HepG2 (cell line): ENCODE results near the gene PRKAR1B. TPM values are rescaled to one million over a fixed set of nuclear protein-coding genes. Genes with fewer than 3 reads are reported as not detected.

Experiments used
- ATAC-seq: fragments of 200-7000 bp; cut with Tn5 transposase; 3 replicates; pipeline ENCODE4 v1.9.1; 2020; ENCODE audit warnings: mild to moderate bottlenecking, moderate library complexity
- BruUV-seq: library from RNA; stranded (reverse); fragments of 400-500 nt; replicated peaks from 2 replicates; lab custom pipeline; 2021; lab: Mats Ljungman, UMichigan
- CTCF ChIA-PET: fragments of 300-600 bp; formaldehyde crosslinking; extraction: SDS; loops from one replicate; lab custom pipeline; 2021; ENCODE audit warnings: low total read pairs, inconsistent platforms, low intra/inter-chr PET ratio; lab: Yijun Ruan, JAX
- POLR2A ChIA-PET: fragments of 350-600 bp; sonication (Branson Sonifier 250); formaldehyde crosslinking; loops from one replicate; lab custom pipeline; 2020; ENCODE audit warnings: antibody characterized with exemption, inconsistent platforms; lab: Yijun Ruan, JAX
- DNase-seq: peaks from one replicate; pipeline ENCODE4 v3.0.0-alpha.2; 2015; ENCODE audit warnings: low spot score
- FAIRE-seq: peaks from 3 replicates; lab custom pipeline; 2011; peaks lifted over from hg19 to GRCh38; lab: Jason Lieb, UNC
- H2AFZ ChIP-seq: one replicate; pipeline ENCODE4 v1.6.1; 2011; ENCODE audit warnings: low read length, inconsistent platforms
- H3K27ac ChIP-seq: fragments of 300-600 bp; 3 replicates; pipeline ENCODE4 v1.8.0; 2011; ENCODE audit warnings: mixed run types, mild to moderate bottlenecking, mixed read lengths, low read length, inconsistent platforms; ENCODE audit not compliant: insufficient read depth; ENCODE audit errors: extremely low read length
- H3K27me3 ChIP-seq, 2 experiments: fragments of 200-600 bp in 1 of 2; 2 replicates in 1 of 2; 3 replicates in 1 of 2; pipeline versions ENCODE4 v1.6.0 to v1.8.0; 2011; ENCODE audit warnings: low read length in 2 of 2, mild to moderate bottlenecking in 2 of 2, moderate library complexity in 2 of 2, inconsistent platforms in 1 of 2; ENCODE audit not compliant: insufficient read depth in 2 of 2, control insufficient read depth in 1 of 2
- H3K36me3 ChIP-seq, 2 experiments: fragments of 200-600 bp in 1 of 2; replicated peaks in 1 of 2; 2 replicates in 1 of 2; 3 replicates in 1 of 2; pipeline versions ENCODE4 v1.5.1 to v1.8.0; 2011; ENCODE audit warnings: low read length in 2 of 2, inconsistent platforms in 1 of 2; ENCODE audit not compliant: insufficient read depth in 2 of 2, control insufficient read depth in 1 of 2
- H3K4me1 ChIP-seq: 2 replicates; pipeline ENCODE4 v1.5.1; 2012; ENCODE audit warnings: low read length, inconsistent platforms; ENCODE audit not compliant: insufficient read depth
- H3K4me2 ChIP-seq: 2 replicates; pipeline ENCODE4 v1.6.0; 2011; ENCODE audit warnings: low read depth, low read length, inconsistent platforms
- H3K4me3 ChIP-seq, 3 experiments: fragments of 200-600 bp in 1 of 3; sonication (generic), shearing (Covaris generic) in 1 of 3; replicated peaks in 1 of 3; 2 replicates each; pipeline ENCODE4 v1.5.1; 2011 to 2016; ENCODE audit warnings: low read length in 3 of 3, inconsistent platforms in 2 of 3, low read depth in 2 of 3, mild to moderate bottlenecking in 2 of 3, control low read depth in 1 of 3, mixed read lengths in 1 of 3; ENCODE audit not compliant: insufficient read depth in 1 of 3
- H3K79me2 ChIP-seq: one replicate; pipeline ENCODE4 v1.6.1; 2011; ENCODE audit warnings: low read length, inconsistent platforms; ENCODE audit not compliant: insufficient read depth
- H3K9ac ChIP-seq: 2 replicates; pipeline ENCODE4 v1.6.0; 2011; ENCODE audit warnings: mild to moderate bottlenecking, low read depth, low read length, inconsistent platforms; ENCODE audit not compliant: insufficient read depth
- H3K9me3 ChIP-seq: 2 replicates; pipeline ENCODE4 v1.5.1; 2012; ENCODE audit warnings: mild to moderate bottlenecking, low read length
- H4K20me1 ChIP-seq: 2 replicates; pipeline ENCODE4 v1.6.0; 2011; ENCODE audit warnings: inconsistent platforms, mild to moderate bottlenecking, low read length, moderate library complexity; ENCODE audit not compliant: insufficient read depth
- ATAD3A ChIP-seq: sonication (generic); formaldehyde crosslinking; IDR thresholded peaks from 2 replicates; pipeline ENCODE4 v1.4.0; 2020; ENCODE audit warnings: missing genetic modification reagents
- FOXJ3 ChIP-seq: sonication (generic); formaldehyde crosslinking; IDR thresholded peaks from 2 replicates; pipeline ENCODE4 v1.4.0; 2020; ENCODE audit warnings: missing genetic modification reagents, mild to moderate bottlenecking, borderline replicate concordance
- KLF15 ChIP-seq: sonication (generic); formaldehyde crosslinking; IDR thresholded peaks from 2 replicates; pipeline ENCODE4 v1.8.1; 2023; ENCODE audit warnings: borderline replicate concordance, mild to moderate bottlenecking, inconsistent platforms, missing genetic modification reagents, mixed read lengths
- MAF1 ChIP-seq: sonication (generic); formaldehyde crosslinking; IDR thresholded peaks from 2 replicates; pipeline ENCODE4 v1.5.0; 2020; ENCODE audit warnings: missing genetic modification reagents, borderline replicate concordance
- MAFK ChIP-seq, 2 experiments: IDR thresholded peaks in 1 of 2; conservative IDR thresholded peaks in 1 of 2; 2 replicates each; pipeline ENCODE4 v1.6.1; 2011; ENCODE audit warnings: improper control_type of control experiment in 2 of 2, low read length in 2 of 2
- MEIS2 ChIP-seq: sonication (generic); formaldehyde crosslinking; IDR thresholded peaks from 2 replicates; pipeline ENCODE4 v1.9.0; 2021; ENCODE audit warnings: mild to moderate bottlenecking, missing genetic modification reagents
- PCBP2 ChIP-seq: fragments of 200-400 bp; formaldehyde crosslinking; optimal IDR thresholded peaks from 2 replicates; pipeline ENCODE3; 2018; ENCODE audit warnings: low read length, low read depth; ENCODE audit not compliant: poor library complexity, severe bottlenecking
- ZNF160 ChIP-seq: sonication (generic); formaldehyde crosslinking; IDR thresholded peaks from 2 replicates; pipeline ENCODE4 v1.8.0; 2022; ENCODE audit warnings: mild to moderate bottlenecking, inconsistent platforms, missing genetic modification reagents
- ZNF296 ChIP-seq: sonication (generic); formaldehyde crosslinking; conservative IDR thresholded peaks from 2 replicates; pipeline ENCODE4 v1.5.0; 2020; ENCODE audit warnings: mild to moderate bottlenecking, missing genetic modification reagents
- ZNF337 ChIP-seq: sonication (generic); formaldehyde crosslinking; IDR thresholded peaks from 2 replicates; pipeline ENCODE4 v1.5.1; 2020; ENCODE audit warnings: missing genetic modification reagents, low read depth, mild to moderate bottlenecking, borderline replicate concordance
- ZNF572 ChIP-seq: sonication (generic); formaldehyde crosslinking; IDR thresholded peaks from 2 replicates; pipeline ENCODE4 v1.5.1; 2020; ENCODE audit warnings: mild to moderate bottlenecking, missing genetic modification reagents
- WGBS: methylation state at CpG from one replicate; pipeline ENCODE4 v1.1.6; 2017; ENCODE audit warnings: low lambda C conversion rate; 5-methylcytosine and 5-hydroxymethylcytosine counted together
- in situ Hi-C: cut with HindIII; loops from 2 replicates; pipeline ENCODE4 v1.10.0; 2017; ENCODE audit warnings: low pct_unique_long_range_greater_than_20kb; ENCODE audit not compliant: extremely low pct_ligation_motif_present
- intact Hi-C: fragments of 100-400 bp; cut with micrococcal nuclease; formaldehyde crosslinking; loops from one replicate; pipeline ENCODE4 v1.10.0; 2022; ENCODE audit not compliant: unreplicated experiment
- polyA plus RNA-seq, 8 experiments: library from polyadenylated mRNA; depleted of rRNA in 3 of 8; stranded (reverse) in 7 of 8; unstranded in 1 of 8; fragments of >200 nt; fragmentation: Illumina TruSeq in 4 of 8; extraction: Trizol in 4 of 8; gene quantifications; 2 replicates each; pipeline versions ENCODE4 v1.2.1 to v1.2.3, GENCODE V29; 2011 to 2016; ENCODE audit warnings: low read depth in 4 of 8, missing spikeins in 1 of 8, mixed read lengths in 1 of 8; ENCODE audit not compliant: insufficient read depth in 1 of 8
- total RNA-seq, 5 experiments: library from RNA; depleted of rRNA; stranded (reverse); fragments of >200 nt; fragmentation: Illumina TruSeq; extraction: Trizol; gene quantifications; 2 replicates each; pipeline ENCODE4 v1.2.3, GENCODE V29; 2016; ENCODE audit warnings: low read depth in 1 of 5
- TF ChIP-seq, protein P1 (sequence below): sonication (generic); IDR thresholded peaks from 2 replicates; pipeline ENCODE4 v1.6.1; 2016; ENCODE audit warnings: low read depth, borderline replicate concordance
- TF ChIP-seq, protein P2 (sequence below): sonication (generic); formaldehyde crosslinking; IDR thresholded peaks from 2 replicates; pipeline ENCODE4 v1.4.0; 2020; ENCODE audit warnings: missing genetic modification reagents
- TF ChIP-seq, protein P3 (sequence below): sonication (generic); formaldehyde crosslinking; IDR thresholded peaks from 2 replicates; pipeline ENCODE4 v1.5.1; 2020; ENCODE audit warnings: mild to moderate bottlenecking, missing genetic modification reagents, moderate library complexity
- TF ChIP-seq, protein P4 (sequence below): sonication (generic); formaldehyde crosslinking; IDR thresholded peaks from 2 replicates; pipeline ENCODE4; 2020; ENCODE audit warnings: missing genetic modification reagents, mild to moderate bottlenecking, borderline replicate concordance

Gene PRKAR1B
- total and polyA plus RNA-seq, 2 of the 13 experiments (the other 11 are each of a cell fraction or from before 2014, with no cell fraction given) = 7.9 to 28.2 TPM

DNA sequence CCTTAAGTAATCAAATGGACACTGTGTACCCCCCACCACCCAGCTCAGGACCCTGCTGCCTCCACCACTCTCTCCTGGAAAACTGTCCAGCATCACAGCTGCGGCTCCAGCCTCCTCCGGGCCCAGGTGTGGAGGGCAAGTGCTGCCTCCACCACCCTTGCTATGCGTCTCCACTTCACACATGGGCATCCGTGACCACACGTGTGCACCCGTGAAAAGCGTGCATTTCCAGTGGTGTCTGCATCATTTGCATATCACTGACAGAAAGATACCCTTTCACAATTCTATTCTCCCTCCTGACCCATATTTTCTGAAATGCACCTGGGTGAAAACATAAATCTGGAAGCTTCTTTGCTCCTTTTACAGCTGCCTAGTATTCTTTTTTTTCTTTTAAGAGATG lies 117.7 kb downstream of the PRKAR1B start:
- Histone ChIP-seq H3K27me3 (no peaks in the 10 kb centered on the region), H3K9me3 (no peaks in the 10 kb centered on the region), H3K4me1 (peaks cover 29% of the 10 kb centered on the region), H3K27ac (no peak overlapping the region), H3K79me2 (no peaks in the 10 kb centered on the region), H3K9ac (no peak overlapping the region), H3K4me3 (no peak overlapping the region), H3K4me2 (no peak overlapping the region), H4K20me1 (no peaks in the 10 kb centered on the region), H3K36me3 (peaks cover 0 to 5% of the 10 kb centered on the region in 2 experiments; a peak in 2 of 5 replicates), H2AFZ (no peak overlapping the region)
- CTCF ChIA-PET = no interaction called here
- no TSS peak for BruUV-seq
- intact Hi-C loops (no loop called here), in situ Hi-C loops (no loop called here)
- FAIRE-seq (no peak), ATAC-seq (no peak), DNase-seq (no peak)
- POLR2A ChIA-PET = no interaction called here
- WGBS = 92% methylated on average over 7 of the region's 7 CpGs
- TF ChIP-seq MEIS2 (CRISPR knock-in tag) (no peak), FOXJ3 (CRISPR knock-in tag) (no peak), ZNF572 (CRISPR knock-in tag) (no peak), PCBP2 (no peak), KLF15 (CRISPR knock-in tag) (no peak), MAFK (conservative IDR thresholded peaks at IDR 0.05 in 1 of 2, IDR thresholded peaks at IDR 0.05 in 1 of 2; ENCODE audit: low read length in 2 of 2) (no peak), MAF1 (no peak), ZNF160 (CRISPR knock-in tag) (no peak), ATAD3A (CRISPR knock-in tag) (no peak), ZNF337 (CRISPR knock-in tag) (no peak), ZNF296 (no peak)
- TF ChIP-seq, protein P1, sequence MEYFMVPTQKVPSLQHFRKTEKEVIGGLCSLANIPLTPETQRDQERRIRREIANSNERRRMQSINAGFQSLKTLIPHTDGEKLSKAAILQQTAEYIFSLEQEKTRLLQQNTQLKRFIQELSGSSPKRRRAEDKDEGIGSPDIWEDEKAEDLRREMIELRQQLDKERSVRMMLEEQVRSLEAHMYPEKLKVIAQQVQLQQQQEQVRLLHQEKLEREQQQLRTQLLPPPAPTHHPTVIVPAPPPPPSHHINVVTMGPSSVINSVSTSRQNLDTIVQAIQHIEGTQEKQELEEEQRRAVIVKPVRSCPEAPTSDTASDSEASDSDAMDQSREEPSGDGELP = no peak
- TF ChIP-seq, protein P2, sequence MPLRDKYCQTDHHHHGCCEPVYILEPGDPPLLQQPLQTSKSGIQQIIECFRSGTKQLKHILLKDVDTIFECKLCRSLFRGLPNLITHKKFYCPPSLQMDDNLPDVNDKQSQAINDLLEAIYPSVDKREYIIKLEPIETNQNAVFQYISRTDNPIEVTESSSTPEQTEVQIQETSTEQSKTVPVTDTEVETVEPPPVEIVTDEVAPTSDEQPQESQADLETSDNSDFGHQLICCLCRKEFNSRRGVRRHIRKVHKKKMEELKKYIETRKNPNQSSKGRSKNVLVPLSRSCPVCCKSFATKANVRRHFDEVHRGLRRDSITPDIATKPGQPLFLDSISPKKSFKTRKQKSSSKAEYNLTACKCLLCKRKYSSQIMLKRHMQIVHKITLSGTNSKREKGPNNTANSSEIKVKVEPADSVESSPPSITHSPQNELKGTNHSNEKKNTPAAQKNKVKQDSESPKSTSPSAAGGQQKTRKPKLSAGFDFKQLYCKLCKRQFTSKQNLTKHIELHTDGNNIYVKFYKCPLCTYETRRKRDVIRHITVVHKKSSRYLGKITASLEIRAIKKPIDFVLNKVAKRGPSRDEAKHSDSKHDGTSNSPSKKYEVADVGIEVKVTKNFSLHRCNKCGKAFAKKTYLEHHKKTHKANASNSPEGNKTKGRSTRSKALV = no peak
- TF ChIP-seq, protein P3, sequence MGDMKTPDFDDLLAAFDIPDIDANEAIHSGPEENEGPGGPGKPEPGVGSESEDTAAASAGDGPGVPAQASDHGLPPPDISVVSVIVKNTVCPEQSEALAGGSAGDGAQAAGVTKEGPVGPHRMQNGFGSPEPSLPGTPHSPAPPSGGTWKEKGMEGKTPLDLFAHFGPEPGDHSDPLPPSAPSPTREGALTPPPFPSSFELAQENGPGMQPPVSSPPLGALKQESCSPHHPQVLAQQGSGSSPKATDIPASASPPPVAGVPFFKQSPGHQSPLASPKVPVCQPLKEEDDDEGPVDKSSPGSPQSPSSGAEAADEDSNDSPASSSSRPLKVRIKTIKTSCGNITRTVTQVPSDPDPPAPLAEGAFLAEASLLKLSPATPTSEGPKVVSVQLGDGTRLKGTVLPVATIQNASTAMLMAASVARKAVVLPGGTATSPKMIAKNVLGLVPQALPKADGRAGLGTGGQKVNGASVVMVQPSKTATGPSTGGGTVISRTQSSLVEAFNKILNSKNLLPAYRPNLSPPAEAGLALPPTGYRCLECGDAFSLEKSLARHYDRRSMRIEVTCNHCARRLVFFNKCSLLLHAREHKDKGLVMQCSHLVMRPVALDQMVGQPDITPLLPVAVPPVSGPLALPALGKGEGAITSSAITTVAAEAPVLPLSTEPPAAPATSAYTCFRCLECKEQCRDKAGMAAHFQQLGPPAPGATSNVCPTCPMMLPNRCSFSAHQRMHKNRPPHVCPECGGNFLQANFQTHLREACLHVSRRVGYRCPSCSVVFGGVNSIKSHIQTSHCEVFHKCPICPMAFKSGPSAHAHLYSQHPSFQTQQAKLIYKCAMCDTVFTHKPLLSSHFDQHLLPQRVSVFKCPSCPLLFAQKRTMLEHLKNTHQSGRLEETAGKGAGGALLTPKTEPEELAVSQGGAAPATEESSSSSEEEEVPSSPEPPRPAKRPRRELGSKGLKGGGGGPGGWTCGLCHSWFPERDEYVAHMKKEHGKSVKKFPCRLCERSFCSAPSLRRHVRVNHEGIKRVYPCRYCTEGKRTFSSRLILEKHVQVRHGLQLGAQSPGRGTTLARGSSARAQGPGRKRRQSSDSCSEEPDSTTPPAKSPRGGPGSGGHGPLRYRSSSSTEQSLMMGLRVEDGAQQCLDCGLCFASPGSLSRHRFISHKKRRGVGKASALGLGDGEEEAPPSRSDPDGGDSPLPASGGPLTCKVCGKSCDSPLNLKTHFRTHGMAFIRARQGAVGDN = no peak
- TF ChIP-seq, protein P4, sequence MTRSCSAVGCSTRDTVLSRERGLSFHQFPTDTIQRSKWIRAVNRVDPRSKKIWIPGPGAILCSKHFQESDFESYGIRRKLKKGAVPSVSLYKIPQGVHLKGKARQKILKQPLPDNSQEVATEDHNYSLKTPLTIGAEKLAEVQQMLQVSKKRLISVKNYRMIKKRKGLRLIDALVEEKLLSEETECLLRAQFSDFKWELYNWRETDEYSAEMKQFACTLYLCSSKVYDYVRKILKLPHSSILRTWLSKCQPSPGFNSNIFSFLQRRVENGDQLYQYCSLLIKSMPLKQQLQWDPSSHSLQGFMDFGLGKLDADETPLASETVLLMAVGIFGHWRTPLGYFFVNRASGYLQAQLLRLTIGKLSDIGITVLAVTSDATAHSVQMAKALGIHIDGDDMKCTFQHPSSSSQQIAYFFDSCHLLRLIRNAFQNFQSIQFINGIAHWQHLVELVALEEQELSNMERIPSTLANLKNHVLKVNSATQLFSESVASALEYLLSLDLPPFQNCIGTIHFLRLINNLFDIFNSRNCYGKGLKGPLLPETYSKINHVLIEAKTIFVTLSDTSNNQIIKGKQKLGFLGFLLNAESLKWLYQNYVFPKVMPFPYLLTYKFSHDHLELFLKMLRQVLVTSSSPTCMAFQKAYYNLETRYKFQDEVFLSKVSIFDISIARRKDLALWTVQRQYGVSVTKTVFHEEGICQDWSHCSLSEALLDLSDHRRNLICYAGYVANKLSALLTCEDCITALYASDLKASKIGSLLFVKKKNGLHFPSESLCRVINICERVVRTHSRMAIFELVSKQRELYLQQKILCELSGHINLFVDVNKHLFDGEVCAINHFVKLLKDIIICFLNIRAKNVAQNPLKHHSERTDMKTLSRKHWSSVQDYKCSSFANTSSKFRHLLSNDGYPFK (CRISPR knock-in tag) = no peak
